Measurements from ENCODE around the gene OR51F2.

DNA sequence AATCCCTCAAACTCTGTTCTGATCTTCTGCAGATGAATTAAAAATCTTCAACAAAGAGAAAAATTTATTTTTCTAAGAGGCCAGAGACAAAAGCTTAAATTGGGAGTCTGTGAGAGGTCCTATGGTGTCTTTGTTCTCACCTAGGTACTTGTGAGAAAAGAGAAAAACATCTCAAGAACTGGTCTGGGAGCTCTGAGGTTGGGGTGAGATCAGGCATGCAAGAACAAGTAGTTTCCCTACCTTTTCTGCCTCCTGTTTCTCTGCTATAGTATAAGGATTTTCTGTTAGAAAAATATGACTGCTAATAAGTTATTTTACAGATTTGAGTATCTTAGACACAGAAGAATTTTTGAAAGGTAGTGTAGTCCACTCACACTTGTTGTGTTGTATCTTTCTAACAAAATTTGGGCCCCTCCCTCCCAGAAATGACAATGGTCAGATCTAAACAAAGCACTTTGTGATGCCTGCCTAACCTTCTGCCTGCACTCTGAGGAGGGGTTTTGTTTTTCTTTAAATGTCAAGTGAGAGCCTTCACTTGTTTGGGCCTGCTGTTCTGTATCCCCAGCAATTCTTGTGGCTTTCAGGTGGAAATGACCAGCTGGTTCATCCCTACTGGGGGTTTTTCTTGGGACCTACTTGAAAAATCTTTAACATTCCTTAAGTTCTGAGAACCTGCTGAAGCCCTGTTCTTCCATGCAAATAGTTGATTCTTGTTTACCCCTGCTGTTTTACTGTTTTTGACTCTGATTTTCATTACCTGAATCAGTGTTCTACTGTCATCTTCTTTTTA is 41.5 kb downstream of the OR51F2 start:
- TF ChIP-seq RAD21 (conservative IDR thresholded peaks at IDR 0.05) = no peak
- TF ChIP-seq EP300 (conservative IDR thresholded peaks at IDR 0.05; ENCODE audit: poor library complexity, severe bottlenecking) = no peak
- TF ChIP-seq EZH2 (IDR thresholded peaks at IDR 0.05; ENCODE audit: borderline replicate concordance, insufficient read depth, low read length, poor library complexity, severe bottlenecking) = no peak
- no peak for TF ChIP-seq MXI1 (conservative IDR thresholded peaks at IDR 0.05; ENCODE audit: poor library complexity, severe bottlenecking)
